Measurements from ENCODE around the gene RPS14. TPM values are rescaled to one million over a fixed set of nuclear protein-coding genes. Genes with fewer than 3 reads are reported as not detected.
A peak's percentile ranks its signal among the peaks of the same experiment; 100 is the strongest.

RPS14 gene
- total RNA-seq, 1 experiment from 2014 or later: 1,789 TPM

DNA sequence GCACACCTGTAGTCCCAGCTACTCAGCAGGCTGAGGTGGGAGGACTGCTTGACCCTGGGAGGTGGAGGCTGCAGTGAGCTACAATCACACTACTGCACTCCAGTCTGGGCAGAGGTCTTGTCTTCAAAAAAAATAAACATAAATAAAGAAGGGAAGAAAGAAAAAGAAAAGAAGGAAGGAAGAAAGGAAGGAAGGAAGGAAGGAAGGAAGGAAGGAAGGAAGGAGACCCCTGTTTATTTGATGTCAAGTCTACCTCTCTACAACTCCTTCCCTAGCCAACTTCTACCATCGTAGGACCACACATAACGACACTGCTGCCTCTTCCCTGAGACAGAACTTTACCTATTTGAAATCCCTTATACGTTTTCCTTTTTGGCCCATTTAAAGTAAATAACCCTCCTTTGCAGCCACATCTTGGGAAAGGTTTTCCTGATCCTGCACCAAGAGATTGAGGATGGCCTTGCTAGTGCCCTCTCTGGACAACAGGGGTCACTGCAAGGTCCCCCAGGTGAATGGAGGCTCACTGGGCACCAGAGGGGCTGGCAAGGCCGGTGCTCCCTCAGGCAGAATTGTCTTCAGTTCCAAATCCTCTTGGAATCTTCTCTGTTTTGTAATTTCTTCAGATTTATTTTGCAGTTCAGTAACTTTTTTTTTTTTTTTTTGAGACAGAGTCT lies 10.5 kb downstream of the RPS14 start:
- H3K9me3 ChIP-seq (ENCODE audit: low read depth, low read length, poor library complexity, severe bottlenecking): no peaks in the 10 kb centered on the region
- no peak for TF ChIP-seq EZH2 (IDR thresholded peaks at IDR 0.05; ENCODE audit: borderline replicate concordance, low read depth, low read length, poor library complexity, severe bottlenecking)
- TF ChIP-seq, protein P1, sequence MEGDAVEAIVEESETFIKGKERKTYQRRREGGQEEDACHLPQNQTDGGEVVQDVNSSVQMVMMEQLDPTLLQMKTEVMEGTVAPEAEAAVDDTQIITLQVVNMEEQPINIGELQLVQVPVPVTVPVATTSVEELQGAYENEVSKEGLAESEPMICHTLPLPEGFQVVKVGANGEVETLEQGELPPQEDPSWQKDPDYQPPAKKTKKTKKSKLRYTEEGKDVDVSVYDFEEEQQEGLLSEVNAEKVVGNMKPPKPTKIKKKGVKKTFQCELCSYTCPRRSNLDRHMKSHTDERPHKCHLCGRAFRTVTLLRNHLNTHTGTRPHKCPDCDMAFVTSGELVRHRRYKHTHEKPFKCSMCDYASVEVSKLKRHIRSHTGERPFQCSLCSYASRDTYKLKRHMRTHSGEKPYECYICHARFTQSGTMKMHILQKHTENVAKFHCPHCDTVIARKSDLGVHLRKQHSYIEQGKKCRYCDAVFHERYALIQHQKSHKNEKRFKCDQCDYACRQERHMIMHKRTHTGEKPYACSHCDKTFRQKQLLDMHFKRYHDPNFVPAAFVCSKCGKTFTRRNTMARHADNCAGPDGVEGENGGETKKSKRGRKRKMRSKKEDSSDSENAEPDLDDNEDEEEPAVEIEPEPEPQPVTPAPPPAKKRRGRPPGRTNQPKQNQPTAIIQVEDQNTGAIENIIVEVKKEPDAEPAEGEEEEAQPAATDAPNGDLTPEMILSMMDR (conservative IDR thresholded peaks at IDR 0.05; ENCODE audit: low read depth, low read length): peak; percentile 50
- H3K27me3 ChIP-seq (replicated peaks; ENCODE audit: insufficient read depth, low read depth, low read length, poor library complexity): no peaks in the 10 kb centered on the region
- peaks cover 3% of the 10 kb centered on the region for H3K4me1 ChIP-seq (ENCODE audit: insufficient read depth, low read length, poor library complexity, severe bottlenecking)
- H3K27ac ChIP-seq (ENCODE audit: low read depth, low read length, poor library complexity, severe bottlenecking): no peak overlapping the region
- peaks cover 14% of the 10 kb centered on the region for H3K36me3 ChIP-seq (ENCODE audit: insufficient read depth, low read length, poor library complexity, severe bottlenecking)
- ChIA-PET POLR2A (ENCODE audit: low non-redundant PET) (interaction anchor here (0.7 kb wide), 2 partner anchors 66 to 264 kb away, joined by 4 to 5 read pairs; no protein-coding TSS in a partner anchor), CTCF (no interaction called here)
- no TSS peak for BruUV-seq (replicated peaks)
- DNase-seq (ENCODE audit: low spot score): no peak
- H3K4me3 ChIP-seq (ENCODE audit: low read depth, low read length, poor library complexity, severe bottlenecking): no peak overlapping the region
- intact Hi-C loops (cut with micrococcal nuclease; ENCODE audit: unreplicated experiment): loop anchor here (5.0 to 10.0 kb wide), 2 partner anchors 274 to 802 kb away; partner anchors contain the start of gene CDX1

DNA sequence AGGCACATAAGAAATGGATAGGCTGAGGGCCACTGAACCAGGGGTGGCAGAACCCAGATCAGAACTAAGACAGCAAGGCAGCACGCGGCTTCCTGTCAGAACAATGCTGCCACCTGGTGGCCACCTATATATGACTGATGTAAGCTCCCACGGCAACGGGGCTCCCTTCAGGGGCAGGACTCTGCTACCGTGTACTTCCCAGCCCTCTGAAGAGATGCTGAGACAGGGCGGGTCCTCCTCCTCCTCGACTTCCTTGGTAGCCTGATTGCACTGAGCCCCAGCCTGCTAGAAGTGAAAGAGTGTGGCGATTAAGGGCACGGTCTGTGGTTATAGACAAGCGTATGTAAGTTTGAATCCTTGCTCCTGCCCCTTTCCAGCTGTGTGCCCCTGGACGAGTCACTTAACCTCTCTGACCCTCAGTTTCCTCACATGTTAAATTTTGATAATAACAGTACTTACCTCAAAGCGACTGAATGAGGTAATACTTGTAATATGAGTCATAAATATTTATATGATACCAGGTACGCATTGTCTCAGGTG lies 13.3 kb downstream of the RPS14 start:
- Histone ChIP-seq H3K36me3 (ENCODE audit: insufficient read depth, low read length, poor library complexity, severe bottlenecking) (no peaks in the 10 kb centered on the region), H3K4me3 (ENCODE audit: low read depth, low read length, poor library complexity, severe bottlenecking) (no peak overlapping the region), H3K4me1 (ENCODE audit: insufficient read depth, low read length, poor library complexity, severe bottlenecking) (no peaks in the 10 kb centered on the region), H3K9me3 (ENCODE audit: low read depth, low read length, poor library complexity, severe bottlenecking) (no peaks in the 10 kb centered on the region), H3K27me3 (replicated peaks; ENCODE audit: insufficient read depth, low read depth, low read length, poor library complexity) (no peaks in the 10 kb centered on the region), H3K27ac (ENCODE audit: low read depth, low read length, poor library complexity, severe bottlenecking) (no peak overlapping the region)
- no TSS peak for BruUV-seq (replicated peaks)
- TF ChIP-seq, protein P1 (conservative IDR thresholded peaks at IDR 0.05; ENCODE audit: low read depth, low read length): peak; percentile 86
- no peak for TF ChIP-seq EZH2 (IDR thresholded peaks at IDR 0.05; ENCODE audit: borderline replicate concordance, low read depth, low read length, poor library complexity, severe bottlenecking)
- ChIA-PET CTCF (interaction anchor here (0.6 to 1.2 kb wide), 4 partner anchors 13 to 602 kb away, joined by 3 to 4 read pairs (median 4); partner anchors contain the start of gene RPS14), POLR2A (ENCODE audit: low non-redundant PET) (interaction anchor here (0.6 kb wide), 1 partner anchor 8 kb away, joined by 3 read pairs; no protein-coding TSS in a partner anchor)
- intact Hi-C loops (cut with micrococcal nuclease; ENCODE audit: unreplicated experiment): loop anchor here (2.0 to 10.0 kb wide), 5 partner anchors 163 to 799 kb away; partner anchors contain the start of gene CDX1
- peak; percentile 91 for DNase-seq (ENCODE audit: low spot score)

DNA sequence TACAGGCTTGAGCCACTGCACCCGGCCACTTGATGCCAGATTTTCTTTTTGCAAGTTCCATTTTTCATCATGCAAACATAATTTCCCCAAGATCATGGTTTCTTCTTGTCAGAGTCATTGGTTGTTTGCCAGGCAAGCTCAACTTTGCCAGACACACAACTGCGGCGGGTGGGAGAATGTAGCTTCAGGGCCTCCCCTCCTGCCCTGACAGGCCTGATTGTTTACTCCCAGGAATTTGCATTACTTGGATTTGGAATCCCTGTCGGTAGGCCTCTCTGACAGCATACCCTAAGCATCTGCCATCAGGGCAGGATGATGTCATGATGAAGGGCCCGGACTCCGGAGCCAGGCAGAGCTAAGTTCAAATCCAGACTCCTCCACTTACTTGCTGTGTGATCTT lies 15.1 kb downstream of the RPS14 start:
- no peaks in the 10 kb centered on the region for H3K4me1 ChIP-seq (ENCODE audit: insufficient read depth, low read length, poor library complexity, severe bottlenecking)
- no peaks in the 10 kb centered on the region for H3K36me3 ChIP-seq (ENCODE audit: insufficient read depth, low read length, poor library complexity, severe bottlenecking)
- BruUV-seq (replicated peaks): no TSS peak
- intact Hi-C loops (cut with micrococcal nuclease; ENCODE audit: unreplicated experiment): loop anchor here (10.0 kb wide), 1 partner anchor 270 kb away; the partner anchor contains the start of gene CDX1
- ChIA-PET CTCF (no interaction called here), POLR2A (ENCODE audit: low non-redundant PET) (no interaction called here)
- no peak overlapping the region for H3K4me3 ChIP-seq (ENCODE audit: low read depth, low read length, poor library complexity, severe bottlenecking)
- H3K27ac ChIP-seq (ENCODE audit: low read depth, low read length, poor library complexity, severe bottlenecking): no peak overlapping the region
- TF ChIP-seq, protein P1 (conservative IDR thresholded peaks at IDR 0.05; ENCODE audit: low read depth, low read length): no peak
- no peak for TF ChIP-seq EZH2 (IDR thresholded peaks at IDR 0.05; ENCODE audit: borderline replicate concordance, low read depth, low read length, poor library complexity, severe bottlenecking)
- DNase-seq (ENCODE audit: low spot score): no peak
- H3K27me3 ChIP-seq (replicated peaks; ENCODE audit: insufficient read depth, low read depth, low read length, poor library complexity): no peaks in the 10 kb centered on the region
- H3K9me3 ChIP-seq (ENCODE audit: low read depth, low read length, poor library complexity, severe bottlenecking): no peaks in the 10 kb centered on the region
